ENCODE results near the gene C6orf163.
"Not testable (repeated sequence)": the region's sequence is repeated elsewhere in the genome, so short reads cannot be mapped to it uniquely, and the experiment has no call there.

The C6orf163 gene

GRCh38 chr6:87344731-87345130 is at the start of gene C6orf163:
C6orf163 (plus strand) TSS chr6:87344813; CDS start chr6:87345100, 287 bp downstream.
- no peaks in the 10 kb centered on the region for H3K36me3 ChIP-seq (ENCODE audit: control insufficient read depth in 2 of 2, insufficient read depth in 2 of 2, low read length in 2 of 2)
- H3K9me3 ChIP-seq (ENCODE audit: control insufficient read depth in 2 of 2, low read length in 2 of 2), result no peaks in the 10 kb centered on the region
- H3K4me1 ChIP-seq (ENCODE audit: control insufficient read depth, insufficient read depth, low read length), result no peaks in the 10 kb centered on the region
- no peak within 1 kb of the TSS for H3K9ac ChIP-seq (ENCODE audit: low read length in 2 of 2)
- no peaks in the 10 kb centered on the region for H3K27me3 ChIP-seq (ENCODE audit: control insufficient read depth in 1 of 2, insufficient read depth in 2 of 2, low read length in 2 of 2)
- no peak within 1 kb of the TSS for H3K27ac ChIP-seq (ENCODE audit: low read length)
- H3K4me3 ChIP-seq (ENCODE audit: low read length in 2 of 2), result no peak within 1 kb of the TSS

DNA sequence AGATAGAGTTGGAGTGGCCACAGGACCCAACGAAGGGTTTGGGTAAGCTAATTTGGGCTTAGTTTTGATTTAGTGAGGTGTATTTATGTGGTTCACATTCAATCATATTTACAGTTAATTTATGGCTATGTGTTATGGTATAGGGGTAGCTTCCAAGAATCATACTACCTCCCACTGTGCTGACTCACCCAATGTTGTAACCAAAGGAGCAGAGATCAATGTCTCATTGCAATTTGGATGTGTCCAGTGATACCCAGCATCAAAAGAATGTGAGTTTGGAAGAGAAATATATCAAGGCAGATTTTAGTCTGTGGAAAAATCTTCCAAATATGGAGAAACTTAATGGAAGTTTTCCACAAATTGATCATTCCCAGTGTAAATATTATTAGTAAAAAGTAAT is 47.5 kb upstream of the C6orf163 start:
- Histone ChIP-seq H3K9ac (ENCODE audit: low read length in 2 of 2) (no peak overlapping the region), H3K4me1 (ENCODE audit: control insufficient read depth, insufficient read depth, low read length) (no peaks in the 10 kb centered on the region), H3K36me3 (ENCODE audit: control insufficient read depth in 2 of 2, insufficient read depth in 2 of 2, low read length in 2 of 2) (no peaks in the 10 kb centered on the region), H3K27me3 (ENCODE audit: control insufficient read depth in 1 of 2, insufficient read depth in 2 of 2, low read length in 2 of 2) (no peaks in the 10 kb centered on the region), H3K27ac (ENCODE audit: low read length) (no peak overlapping the region), H3K4me3 (ENCODE audit: low read length in 2 of 2) (no peak overlapping the region), H3K9me3 (ENCODE audit: control insufficient read depth in 2 of 2, low read length in 2 of 2) (no peaks in the 10 kb centered on the region)

GRCh38 chr6:87301277-87301676 is 43.3 kb upstream of the C6orf163 start:
- H3K9ac ChIP-seq (ENCODE audit: low read length in 2 of 2); H3K4me1 ChIP-seq (ENCODE audit: control insufficient read depth, insufficient read depth, low read length); H3K27me3 ChIP-seq (ENCODE audit: control insufficient read depth in 1 of 2, insufficient read depth in 2 of 2, low read length in 2 of 2); H3K36me3 ChIP-seq (ENCODE audit: control insufficient read depth in 2 of 2, insufficient read depth in 2 of 2, low read length in 2 of 2); H3K4me3 ChIP-seq (ENCODE audit: low read length in 2 of 2); H3K27ac ChIP-seq (ENCODE audit: low read length); H3K9me3 ChIP-seq (ENCODE audit: control insufficient read depth in 2 of 2, low read length in 2 of 2): not testable (repeated sequence)

GRCh38 chr6:87308970-87309369 is 35.6 kb upstream of the C6orf163 start:
- H3K27me3 ChIP-seq (ENCODE audit: control insufficient read depth in 1 of 2, insufficient read depth in 2 of 2, low read length in 2 of 2), result peaks cover 0 to 2% of the 10 kb centered on the region in 2 donors
- H3K9me3 ChIP-seq (ENCODE audit: control insufficient read depth in 2 of 2, low read length in 2 of 2), result no peaks in the 10 kb centered on the region
- no peaks in the 10 kb centered on the region for H3K4me1 ChIP-seq (ENCODE audit: control insufficient read depth, insufficient read depth, low read length)
- H3K9ac ChIP-seq (ENCODE audit: low read length in 2 of 2), result no peak overlapping the region
- no peak overlapping the region for H3K27ac ChIP-seq (ENCODE audit: low read length)
- H3K36me3 ChIP-seq (ENCODE audit: control insufficient read depth in 2 of 2, insufficient read depth in 2 of 2, low read length in 2 of 2), result no peaks in the 10 kb centered on the region
- H3K4me3 ChIP-seq (ENCODE audit: low read length in 2 of 2), result no peak overlapping the region

- no peak overlapping the region for H3K4me3 ChIP-seq (ENCODE audit: low read length in 2 of 2)
- peaks cover 0 to 2% of the 10 kb centered on the region in 2 donors for H3K27me3 ChIP-seq (ENCODE audit: control insufficient read depth in 1 of 2, insufficient read depth in 2 of 2, low read length in 2 of 2)
- no peak overlapping the region for H3K9ac ChIP-seq (ENCODE audit: low read length in 2 of 2)
- H3K36me3 ChIP-seq (ENCODE audit: control insufficient read depth in 2 of 2, insufficient read depth in 2 of 2, low read length in 2 of 2), result no peaks in the 10 kb centered on the region
- H3K27ac ChIP-seq (ENCODE audit: low read length), result no peak overlapping the region
- H3K9me3 ChIP-seq (ENCODE audit: control insufficient read depth in 2 of 2, low read length in 2 of 2), result no peaks in the 10 kb centered on the region
- no peaks in the 10 kb centered on the region for H3K4me1 ChIP-seq (ENCODE audit: control insufficient read depth, insufficient read depth, low read length)
Observed at GRCh38 chr6:87312860-87313259, 31.8 kb upstream of the C6orf163 start.

DNA sequence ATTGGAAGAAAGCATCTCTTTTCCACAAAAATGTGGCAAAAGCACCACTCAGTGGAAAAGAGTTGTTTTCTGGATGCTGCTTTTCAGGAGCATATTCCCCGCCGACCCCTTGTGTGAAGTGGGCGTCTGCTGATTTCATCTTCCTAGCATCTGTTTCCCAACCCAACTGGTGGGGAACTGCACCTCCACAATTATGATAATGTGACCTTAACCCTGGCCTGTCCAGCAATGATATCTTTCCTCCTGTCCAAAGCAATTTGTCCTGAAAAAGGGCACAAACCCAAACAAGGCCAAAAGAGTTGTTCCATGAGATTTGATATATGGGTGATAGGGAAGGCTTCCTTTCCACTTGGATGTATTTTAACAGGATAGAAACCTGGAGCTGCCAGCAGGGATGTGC is 29.5 kb upstream of the C6orf163 start:
- Histone ChIP-seq H3K27me3 (ENCODE audit: control insufficient read depth in 1 of 2, insufficient read depth in 2 of 2, low read length in 2 of 2) (no peaks in the 10 kb centered on the region), H3K36me3 (ENCODE audit: control insufficient read depth in 2 of 2, insufficient read depth in 2 of 2, low read length in 2 of 2) (no peaks in the 10 kb centered on the region), H3K27ac (ENCODE audit: low read length) (no peak overlapping the region), H3K4me1 (ENCODE audit: control insufficient read depth, insufficient read depth, low read length) (no peaks in the 10 kb centered on the region), H3K9ac (ENCODE audit: low read length in 2 of 2) (no peak overlapping the region), H3K4me3 (ENCODE audit: low read length in 2 of 2) (no peak overlapping the region), H3K9me3 (ENCODE audit: control insufficient read depth in 2 of 2, low read length in 2 of 2) (no peaks in the 10 kb centered on the region)

DNA sequence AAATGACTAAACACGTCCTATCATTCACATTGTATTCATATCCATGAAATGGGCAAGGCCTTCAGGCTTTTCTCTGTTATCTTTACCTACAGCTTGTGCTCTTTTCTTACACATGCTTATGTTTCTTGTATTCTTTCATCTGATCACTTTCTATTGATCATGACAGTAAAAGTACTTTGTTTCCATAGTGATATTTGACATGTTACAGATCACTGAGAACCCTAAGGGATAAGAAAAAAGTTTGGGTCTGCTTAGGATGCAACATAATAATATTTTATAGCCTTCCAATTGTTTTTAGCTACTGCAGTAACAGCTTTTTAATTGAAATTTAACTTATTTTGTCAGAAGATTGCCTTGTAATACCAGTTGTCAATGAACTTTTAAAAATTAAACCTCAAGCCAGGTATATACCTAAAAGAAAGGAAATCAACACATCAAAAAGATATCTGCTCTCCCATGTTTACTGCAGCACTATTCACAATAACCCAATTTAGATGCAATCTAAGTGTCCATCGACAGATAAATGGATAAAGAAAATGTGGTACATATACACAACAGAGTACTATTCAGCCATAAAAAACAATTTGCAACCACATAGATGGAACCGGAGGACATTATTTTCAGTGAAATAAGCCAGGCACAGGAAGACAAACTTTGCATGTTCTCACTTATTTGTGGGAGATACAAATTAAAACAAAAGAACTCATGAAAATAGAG is 25.2 kb upstream of the C6orf163 start:
- H3K4me1 ChIP-seq (ENCODE audit: control insufficient read depth, insufficient read depth, low read length), result peaks cover 6% of the 10 kb centered on the region
- H3K9ac ChIP-seq (ENCODE audit: low read length in 2 of 2), result no peak overlapping the region

DNA sequence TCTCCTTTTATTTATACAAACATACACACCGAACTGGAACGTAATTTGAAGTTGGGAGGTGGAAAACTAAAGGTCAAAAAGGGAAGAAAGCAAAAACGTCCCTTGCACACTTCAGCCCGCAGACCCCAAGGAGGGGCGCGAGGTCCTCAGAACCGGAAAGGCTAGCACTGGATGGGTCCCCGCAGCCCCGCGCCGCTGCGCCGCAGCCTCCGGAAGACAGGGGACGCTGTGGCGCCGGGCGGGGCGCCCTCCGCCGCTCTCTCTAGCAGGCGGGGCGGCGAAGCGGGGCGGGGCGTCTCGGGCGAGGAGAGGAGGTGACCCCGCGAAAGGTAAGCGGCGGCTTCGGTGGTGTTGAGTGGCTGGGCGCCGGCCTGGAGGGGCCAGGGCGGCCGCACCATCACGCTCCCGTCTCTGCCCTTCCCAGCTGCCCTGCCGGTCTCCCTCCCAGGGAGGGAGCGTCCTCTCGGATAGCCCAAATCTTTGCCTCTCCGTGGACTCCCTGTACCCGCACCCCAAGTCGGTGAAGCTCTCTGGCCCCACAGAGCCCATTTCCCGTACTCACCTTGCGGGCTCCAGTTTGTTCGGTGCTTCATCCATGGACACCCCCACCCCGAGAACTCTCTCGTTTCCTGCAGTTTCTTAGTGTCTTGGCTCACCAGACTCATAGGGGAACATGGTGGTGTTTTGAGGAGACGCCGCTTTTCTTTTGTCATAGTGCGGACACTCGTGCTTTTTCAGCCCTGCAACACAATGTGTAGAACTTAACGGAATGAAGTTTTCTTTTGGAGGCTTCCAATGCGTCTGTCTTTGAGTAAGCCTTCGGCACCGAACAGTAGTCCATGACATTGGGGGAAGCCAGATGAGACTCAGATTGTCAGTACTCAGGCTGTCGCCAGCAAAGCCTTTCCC is 22.1 kb upstream of the C6orf163 start, which contains the start of gene SMIM8:
SMIM8 (plus strand) TSS at position 285 of the 909 bp plus-strand sequence. CDS start 14,444 bp downstream, outside the sequence.
- Histone ChIP-seq H3K9ac (ENCODE audit: low read length in 2 of 2) (peak within 1 kb of the TSS; percentile 93 to 94), H3K4me1 (ENCODE audit: control insufficient read depth, insufficient read depth, low read length) (peaks cover 6% of the 10 kb centered on the region), H3K36me3 (ENCODE audit: control insufficient read depth in 2 of 2, insufficient read depth in 2 of 2, low read length in 2 of 2) (no peaks in the 10 kb centered on the region), H3K9me3 (ENCODE audit: control insufficient read depth in 2 of 2, low read length in 2 of 2) (no peaks in the 10 kb centered on the region), H3K27ac (ENCODE audit: low read length) (peak within 1 kb of the TSS; percentile 31), H3K4me3 (ENCODE audit: low read length in 2 of 2) (peak within 1 kb of the TSS; percentile 98 to 99), H3K27me3 (ENCODE audit: control insufficient read depth in 1 of 2, insufficient read depth in 2 of 2, low read length in 2 of 2) (no peaks in the 10 kb centered on the region)

More for the DNA sequence above, 25.2 kb upstream of the C6orf163 start:
- no peaks in the 10 kb centered on the region for H3K27me3 ChIP-seq (ENCODE audit: control insufficient read depth in 1 of 2, insufficient read depth in 2 of 2, low read length in 2 of 2)
- H3K36me3 ChIP-seq (ENCODE audit: control insufficient read depth in 2 of 2, insufficient read depth in 2 of 2, low read length in 2 of 2), result no peaks in the 10 kb centered on the region
- no peak overlapping the region for H3K4me3 ChIP-seq (ENCODE audit: low read length in 2 of 2)
- no peaks in the 10 kb centered on the region for H3K9me3 ChIP-seq (ENCODE audit: control insufficient read depth in 2 of 2, low read length in 2 of 2)
- no peak overlapping the region for H3K27ac ChIP-seq (ENCODE audit: low read length)

GRCh38 chr6:87323880-87324279 is 20.7 kb upstream of the C6orf163 start:
- not testable (repeated sequence) for H3K4me1 ChIP-seq (ENCODE audit: control insufficient read depth, insufficient read depth, low read length); H3K9me3 ChIP-seq (ENCODE audit: control insufficient read depth in 2 of 2, low read length in 2 of 2); H3K4me3 ChIP-seq (ENCODE audit: low read length in 2 of 2); H3K27ac ChIP-seq (ENCODE audit: low read length); H3K36me3 ChIP-seq (ENCODE audit: control insufficient read depth in 2 of 2, insufficient read depth in 2 of 2, low read length in 2 of 2); H3K9ac ChIP-seq (ENCODE audit: low read length in 2 of 2); H3K27me3 ChIP-seq (ENCODE audit: control insufficient read depth in 1 of 2, insufficient read depth in 2 of 2, low read length in 2 of 2)

GRCh38 chr6:87330961-87331360 is 13.7 kb upstream of the C6orf163 start:
- no peaks in the 10 kb centered on the region for H3K4me1 ChIP-seq (ENCODE audit: control insufficient read depth, insufficient read depth, low read length)
- H3K27ac ChIP-seq (ENCODE audit: low read length), result no peak overlapping the region
- H3K9ac ChIP-seq (ENCODE audit: low read length in 2 of 2), result no peak overlapping the region
- H3K9me3 ChIP-seq (ENCODE audit: control insufficient read depth in 2 of 2, low read length in 2 of 2), result no peaks in the 10 kb centered on the region
- no peak overlapping the region for H3K4me3 ChIP-seq (ENCODE audit: low read length in 2 of 2)
- no peaks in the 10 kb centered on the region for H3K36me3 ChIP-seq (ENCODE audit: control insufficient read depth in 2 of 2, insufficient read depth in 2 of 2, low read length in 2 of 2)
- no peaks in the 10 kb centered on the region for H3K27me3 ChIP-seq (ENCODE audit: control insufficient read depth in 1 of 2, insufficient read depth in 2 of 2, low read length in 2 of 2)

All from stomach smooth muscle (tissue), 2 donors.